ENCODE data around the gene LAPTM4A. TPM values are rescaled to one million over a fixed set of nuclear protein-coding genes. Genes with fewer than 3 reads are reported as not detected.
A peak's percentile ranks its signal among the peaks of the same experiment; 100 is the strongest.
"Not testable (repeated sequence)": the region's sequence is repeated elsewhere in the genome, so short reads cannot be mapped to it uniquely, and the experiment has no call there.

LAPTM4A gene
- total and polyA plus RNA-seq, 9 donors, result 171 to 427 (median 341) TPM

DNA sequence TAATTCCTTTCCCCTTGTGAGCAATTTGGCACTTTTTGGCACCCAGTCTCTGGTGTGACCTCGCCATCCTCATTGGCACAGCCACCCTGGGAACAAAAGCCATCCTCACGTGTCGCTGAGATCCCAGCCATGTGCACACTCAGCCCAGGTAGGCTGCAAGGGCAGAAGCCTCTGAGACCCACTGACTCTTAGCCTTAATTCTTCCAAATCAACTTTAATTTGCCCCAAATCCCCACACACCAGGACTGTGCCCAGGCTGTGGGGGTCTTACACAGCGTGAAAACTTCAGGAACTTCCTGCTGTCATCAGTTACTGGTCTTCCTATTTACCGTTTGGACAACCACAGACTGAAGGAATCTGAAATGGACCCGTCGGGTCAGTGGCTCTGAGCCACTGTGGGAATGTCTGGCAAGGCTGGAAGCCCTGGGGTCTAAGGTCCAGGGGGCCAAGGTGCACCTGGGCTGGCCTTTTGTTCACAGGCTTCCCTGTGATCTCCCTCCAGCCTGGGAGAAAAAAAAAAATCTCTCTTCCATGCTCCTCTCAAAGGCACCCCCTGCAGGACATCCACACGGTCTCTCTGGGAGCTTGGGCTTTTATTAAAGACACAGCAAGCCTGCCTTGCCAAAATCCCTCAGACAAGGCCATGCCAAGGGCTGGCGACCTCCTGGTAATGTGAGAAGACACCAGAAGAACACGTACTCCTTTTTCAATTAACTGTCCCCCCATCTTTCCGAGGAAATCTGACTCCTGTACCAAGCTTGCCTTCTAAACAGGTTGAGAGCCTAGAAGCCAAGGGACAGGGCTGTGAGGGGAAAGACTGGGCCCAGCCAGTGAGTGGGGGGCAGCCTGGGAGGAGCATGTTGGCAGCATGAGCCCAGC lies 42.1 kb upstream of the LAPTM4A start:
- H3K4me3 ChIP-seq (ENCODE audit: low read length), result no peak overlapping the region
- peak; percentile 91 for DNase-seq
- H3K27me3 ChIP-seq (ENCODE audit: control insufficient read depth, insufficient read depth, low read length), result no peaks in the 10 kb centered on the region
- 50% methylated on average over 6 of the region's 11 CpGs for WGBS (ENCODE audit: insufficient coverage)
- peak overlapping the region; percentile 91 for H3K27ac ChIP-seq (ENCODE audit: low read length)
- peaks cover 51% of the 10 kb centered on the region for H3K4me1 ChIP-seq (ENCODE audit: control insufficient read depth, insufficient read depth, low read length)
- no peaks in the 10 kb centered on the region for H3K36me3 ChIP-seq (ENCODE audit: control insufficient read depth, insufficient read depth, low read length)
- peaks cover 2% of the 10 kb centered on the region for H3K9me3 ChIP-seq (replicated peaks; ENCODE audit: control insufficient read depth, low read depth, low read length)

DNA sequence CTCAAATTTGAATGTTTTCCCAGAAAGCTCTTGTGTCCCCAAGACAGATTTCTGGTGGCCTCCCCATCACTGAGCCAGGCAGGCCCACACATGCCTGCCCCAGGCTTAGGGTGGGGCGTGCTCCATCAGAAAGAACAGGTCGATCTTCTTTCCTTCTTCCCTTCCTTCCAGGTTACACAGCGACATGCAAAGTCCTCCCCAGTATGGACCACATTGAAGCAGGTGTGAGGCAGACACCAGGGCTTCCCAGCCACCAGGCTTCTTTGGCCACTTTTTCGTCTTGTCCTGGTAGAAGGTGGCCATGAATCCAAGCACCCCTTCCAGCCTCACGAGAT lies 41.4 kb upstream of the LAPTM4A start:
- Histone ChIP-seq H3K4me3 (ENCODE audit: low read length) (no peak overlapping the region), H3K36me3 (ENCODE audit: control insufficient read depth, insufficient read depth, low read length) (no peaks in the 10 kb centered on the region), H3K27me3 (ENCODE audit: control insufficient read depth, insufficient read depth, low read length) (no peaks in the 10 kb centered on the region), H3K27ac (ENCODE audit: low read length) (peak overlapping the region; percentile 91), H3K4me1 (ENCODE audit: control insufficient read depth, insufficient read depth, low read length) (peaks cover 49% of the 10 kb centered on the region), H3K9me3 (replicated peaks; ENCODE audit: control insufficient read depth, low read depth, low read length) (peaks cover 2% of the 10 kb centered on the region)
- no peak for DNase-seq
- 97% methylated on average over 3 of the region's 5 CpGs for WGBS (ENCODE audit: insufficient coverage)

- DNase-seq, result no peak
- H3K9me3 ChIP-seq (replicated peaks; ENCODE audit: control insufficient read depth, low read depth, low read length), result peaks cover 2% of the 10 kb centered on the region
- peaks cover 46% of the 10 kb centered on the region for H3K4me1 ChIP-seq (ENCODE audit: control insufficient read depth, insufficient read depth, low read length)
- whole genome bisulfite sequencing (ENCODE audit: insufficient coverage), result 63% methylated on average over 11 of the region's 15 CpGs
- no peaks in the 10 kb centered on the region for H3K27me3 ChIP-seq (ENCODE audit: control insufficient read depth, insufficient read depth, low read length)
- H3K27ac ChIP-seq (ENCODE audit: low read length), result peak overlapping the region; percentile 91
- no peak overlapping the region for H3K4me3 ChIP-seq (ENCODE audit: low read length)
- no peaks in the 10 kb centered on the region for H3K36me3 ChIP-seq (ENCODE audit: control insufficient read depth, insufficient read depth, low read length)
These were observed 40.9 kb upstream of the LAPTM4A start for GRCh38 chr2:20092226-20092900.

DNA sequence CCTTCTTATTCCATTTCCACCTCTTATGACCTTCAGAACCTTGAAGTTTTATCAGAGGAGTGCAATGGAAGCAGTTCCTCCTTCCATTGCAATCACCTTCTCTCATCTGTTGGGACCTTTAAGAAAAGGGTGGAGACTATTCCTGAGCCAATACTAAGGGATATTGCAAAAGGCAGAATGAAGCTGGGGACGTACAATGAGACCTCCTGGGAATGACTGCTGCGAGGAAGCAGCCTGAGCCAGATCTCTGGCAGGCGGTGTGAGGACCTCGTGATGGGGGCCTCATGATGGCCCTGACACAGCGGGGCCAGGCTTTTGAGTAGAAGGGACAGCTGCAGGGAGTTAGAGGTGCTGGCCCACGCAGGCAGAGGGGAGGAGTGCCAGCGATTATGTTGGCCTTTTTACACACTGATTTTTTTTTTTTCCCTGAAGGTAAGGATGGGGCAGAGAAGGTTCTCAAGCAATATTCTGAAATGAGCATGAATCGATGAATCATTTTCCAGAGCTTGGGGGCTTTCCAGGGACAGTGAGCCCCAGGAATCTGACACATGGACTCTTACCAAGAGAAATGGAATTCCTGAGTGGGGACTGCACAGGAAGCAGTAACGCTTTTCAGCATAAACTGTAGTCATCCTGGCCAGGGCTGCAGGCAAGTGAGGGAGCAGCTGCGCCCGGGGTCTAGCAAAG lies 40.0 kb upstream of the LAPTM4A start:
- WGBS (ENCODE audit: insufficient coverage), result 5% methylated on average over 10 of the region's 11 CpGs
- Histone ChIP-seq H3K4me1 (ENCODE audit: control insufficient read depth, insufficient read depth, low read length) (peaks cover 46% of the 10 kb centered on the region), H3K27me3 (ENCODE audit: control insufficient read depth, insufficient read depth, low read length) (no peaks in the 10 kb centered on the region), H3K36me3 (ENCODE audit: control insufficient read depth, insufficient read depth, low read length) (no peaks in the 10 kb centered on the region), H3K4me3 (ENCODE audit: low read length) (no peak overlapping the region), H3K9me3 (replicated peaks; ENCODE audit: control insufficient read depth, low read depth, low read length) (peaks cover 2% of the 10 kb centered on the region), H3K27ac (ENCODE audit: low read length) (peak overlapping the region; percentile 91)
- DNase-seq, result peak; percentile 97

DNA sequence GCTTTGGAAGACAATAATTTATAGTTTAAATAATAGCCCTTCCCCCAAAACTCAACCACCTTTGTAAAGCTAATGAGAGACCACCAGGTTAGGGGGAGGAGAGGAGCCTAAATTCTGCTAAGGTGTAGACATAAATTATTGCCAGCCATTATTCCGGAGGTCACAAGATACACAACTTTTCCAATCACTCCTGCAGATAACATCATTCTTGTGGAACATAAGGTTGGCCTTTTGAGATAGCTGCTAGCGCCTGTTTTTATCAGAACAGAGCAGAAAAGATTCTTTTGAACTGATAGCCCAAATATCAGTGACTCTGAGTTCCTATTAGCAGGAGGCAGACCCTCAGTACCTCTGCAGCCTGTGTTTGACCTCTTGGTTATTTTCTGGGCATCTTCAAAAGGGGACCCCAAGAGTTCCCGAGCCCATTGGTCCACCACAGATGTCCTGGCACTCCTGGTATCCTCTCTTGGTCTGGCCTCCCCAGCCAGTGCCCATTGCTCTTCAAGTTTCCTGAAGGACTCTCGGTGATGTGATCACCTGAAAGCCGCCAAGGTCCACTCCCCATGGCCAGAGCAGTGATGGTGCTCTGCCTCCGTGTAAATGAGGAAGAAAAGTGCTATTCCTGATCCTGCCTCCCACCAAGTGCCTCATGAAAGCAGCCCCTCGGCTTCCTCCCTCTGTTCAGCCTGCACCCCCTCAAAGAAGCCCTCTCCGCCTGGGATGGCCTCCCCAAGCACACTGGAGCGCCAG lies 38.5 kb upstream of the LAPTM4A start:
- H3K4me1 ChIP-seq (ENCODE audit: control insufficient read depth, insufficient read depth, low read length), result peaks cover 46% of the 10 kb centered on the region
- H3K27me3 ChIP-seq (ENCODE audit: control insufficient read depth, insufficient read depth, low read length), result no peaks in the 10 kb centered on the region
- no peaks in the 10 kb centered on the region for H3K9me3 ChIP-seq (replicated peaks; ENCODE audit: control insufficient read depth, low read depth, low read length)
- 93% methylated on average over 5 of the region's 9 CpGs for WGBS (ENCODE audit: insufficient coverage)
- no peaks in the 10 kb centered on the region for H3K36me3 ChIP-seq (ENCODE audit: control insufficient read depth, insufficient read depth, low read length)
- H3K27ac ChIP-seq (ENCODE audit: low read length), result no peak overlapping the region
- DNase-seq, result no peak
- no peak overlapping the region for H3K4me3 ChIP-seq (ENCODE audit: low read length)

DNA sequence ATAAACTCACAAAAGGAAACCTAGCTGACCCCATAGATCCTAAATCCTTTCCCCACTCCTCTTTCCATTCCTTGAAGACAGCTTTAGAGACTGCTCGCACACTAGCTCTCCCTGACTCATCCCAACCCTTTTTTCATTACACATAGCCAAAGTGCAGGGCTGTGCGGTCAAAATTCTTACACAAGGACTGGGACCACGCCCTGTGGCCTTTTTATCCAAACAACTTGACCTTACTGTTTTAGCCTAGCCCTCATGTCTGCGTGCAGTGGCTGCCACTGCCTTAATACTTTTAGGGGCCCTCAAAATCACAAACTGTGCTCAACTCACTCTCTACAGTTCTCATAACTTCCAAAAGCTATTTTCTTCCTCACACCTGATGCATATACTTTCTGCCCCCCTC lies 34.5 kb upstream of the LAPTM4A start:
- whole genome bisulfite sequencing (ENCODE audit: insufficient coverage), result 84% methylated on average over 4 of the region's 4 CpGs
- peaks cover 20% of the 10 kb centered on the region for H3K4me1 ChIP-seq (ENCODE audit: control insufficient read depth, insufficient read depth, low read length)
- not testable (repeated sequence) for H3K9me3 ChIP-seq (replicated peaks; ENCODE audit: control insufficient read depth, low read depth, low read length); DNase-seq; H3K4me3 ChIP-seq (ENCODE audit: low read length); H3K36me3 ChIP-seq (ENCODE audit: control insufficient read depth, insufficient read depth, low read length); H3K27ac ChIP-seq (ENCODE audit: low read length); H3K27me3 ChIP-seq (ENCODE audit: control insufficient read depth, insufficient read depth, low read length)

GRCh38 chr2:20082812-20083211 lies 31.4 kb upstream of the LAPTM4A start:
- DNase-seq; H3K27me3 ChIP-seq (ENCODE audit: control insufficient read depth, insufficient read depth, low read length); H3K36me3 ChIP-seq (ENCODE audit: control insufficient read depth, insufficient read depth, low read length); H3K27ac ChIP-seq (ENCODE audit: low read length); H3K4me3 ChIP-seq (ENCODE audit: low read length); H3K9me3 ChIP-seq (replicated peaks; ENCODE audit: control insufficient read depth, low read depth, low read length): not testable (repeated sequence)
- 83% methylated on average over 8 of the region's 8 CpGs for WGBS (ENCODE audit: insufficient coverage)
- peaks cover 20% of the 10 kb centered on the region for H3K4me1 ChIP-seq (ENCODE audit: control insufficient read depth, insufficient read depth, low read length)

DNA sequence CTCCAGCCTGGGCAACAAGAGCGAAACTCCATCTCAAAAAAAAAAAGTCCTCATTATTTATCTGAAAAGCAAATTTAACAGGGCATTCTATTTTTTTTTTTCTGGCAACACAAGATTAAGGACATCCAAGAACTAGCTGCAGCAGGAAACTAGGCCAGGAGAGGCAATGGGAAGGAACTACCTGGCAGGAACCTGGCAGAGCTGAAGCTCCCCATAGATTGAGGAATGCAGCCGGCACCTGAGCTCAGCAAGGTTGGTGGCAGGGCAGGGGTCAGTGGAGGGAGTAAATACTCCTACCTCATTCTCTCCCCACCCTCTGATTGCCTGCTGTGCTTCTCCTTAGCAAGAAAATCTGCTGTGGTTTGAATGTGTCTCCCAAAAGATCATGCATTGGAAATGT lies 30.4 kb upstream of the LAPTM4A start:
- DNase-seq, result no peak
- H3K4me1 ChIP-seq (ENCODE audit: control insufficient read depth, insufficient read depth, low read length), result peaks cover 20% of the 10 kb centered on the region
- no peaks in the 10 kb centered on the region for H3K27me3 ChIP-seq (ENCODE audit: control insufficient read depth, insufficient read depth, low read length)
- H3K4me3 ChIP-seq (ENCODE audit: low read length), result no peak overlapping the region
- peaks cover 3% of the 10 kb centered on the region for H3K9me3 ChIP-seq (replicated peaks; ENCODE audit: control insufficient read depth, low read depth, low read length)
- H3K27ac ChIP-seq (ENCODE audit: low read length), result no peak overlapping the region
- H3K36me3 ChIP-seq (ENCODE audit: control insufficient read depth, insufficient read depth, low read length), result no peaks in the 10 kb centered on the region
- WGBS (ENCODE audit: insufficient coverage), result no CpG with 5 or more reads among the region's 2 CpGs

DNA sequence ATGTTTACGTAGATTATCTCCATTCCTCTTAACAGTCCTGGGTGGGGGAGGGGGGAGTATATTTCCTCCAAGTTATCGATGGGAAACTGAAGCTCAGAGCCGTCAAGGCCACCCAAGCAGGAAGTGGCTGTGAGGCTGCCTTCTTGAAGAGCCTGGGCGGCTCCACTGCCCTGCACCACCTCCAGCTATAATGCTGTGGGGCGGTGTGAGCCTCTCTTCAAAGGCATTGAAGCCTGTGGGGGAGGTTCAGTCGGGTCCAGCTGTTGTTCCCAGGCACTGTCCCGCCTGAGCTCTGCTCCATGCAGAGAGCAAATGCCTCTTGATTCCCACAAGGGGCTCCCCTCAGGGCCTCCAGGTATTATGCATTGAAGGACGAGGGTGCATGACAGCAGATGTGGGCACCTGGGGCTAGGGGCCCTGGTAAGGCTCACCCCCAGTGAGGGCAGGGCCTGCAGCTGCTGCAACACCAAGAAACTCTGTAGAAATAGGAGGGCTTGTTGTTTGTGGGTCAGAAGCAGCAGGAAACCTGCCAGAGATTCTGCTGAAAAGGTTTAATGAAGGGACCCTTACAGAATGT lies 29.5 kb upstream of the LAPTM4A start:
- H3K27ac ChIP-seq (ENCODE audit: low read length), result peak overlapping the region; percentile 51
- H3K9me3 ChIP-seq (replicated peaks; ENCODE audit: control insufficient read depth, low read depth, low read length), result peaks cover 3% of the 10 kb centered on the region
- no peaks in the 10 kb centered on the region for H3K36me3 ChIP-seq (ENCODE audit: control insufficient read depth, insufficient read depth, low read length)
- no peak overlapping the region for H3K4me3 ChIP-seq (ENCODE audit: low read length)
- H3K4me1 ChIP-seq (ENCODE audit: control insufficient read depth, insufficient read depth, low read length), result peaks cover 20% of the 10 kb centered on the region
- no peaks in the 10 kb centered on the region for H3K27me3 ChIP-seq (ENCODE audit: control insufficient read depth, insufficient read depth, low read length)
- no peak for DNase-seq
- 18% methylated on average over 3 of the region's 8 CpGs for WGBS (ENCODE audit: insufficient coverage)

Data from muscle of leg (tissue), 11 donors.